ENCODE measurements around the gene XIAP. TPM values are rescaled to one million over a fixed set of nuclear protein-coding genes. Genes with fewer than 3 reads are reported as not detected.

XIAP gene
- total and polyA plus RNA-seq, 9 of the 15 experiments (the other 6 are each of a cell fraction or from before 2014, with no cell fraction given): 5.7 to 40.5 (median 19.8) TPM

DNA sequence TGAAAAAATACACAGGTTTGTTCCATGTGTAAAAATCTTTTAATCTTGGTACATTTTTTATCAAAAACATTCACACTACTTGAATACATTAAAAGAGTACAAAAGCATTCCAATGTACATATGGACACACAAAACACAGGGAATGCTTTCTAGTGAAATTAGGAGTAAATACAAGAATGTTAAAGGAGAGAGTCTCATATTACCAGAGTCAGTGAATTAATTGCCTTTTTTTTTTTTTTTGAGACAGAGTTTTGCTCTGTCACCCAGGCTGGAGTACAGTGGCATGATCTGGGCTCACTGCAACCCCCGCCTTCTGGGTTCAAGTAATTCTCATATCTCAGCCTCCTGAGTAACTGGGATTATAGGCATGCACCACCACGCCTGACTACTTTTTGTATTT lies 17.0 kb downstream of the XIAP start:
- Histone ChIP-seq H3K79me2 (ENCODE audit: control insufficient read depth, insufficient read depth, low read length) (peaks cover 39% of the 10 kb centered on the region), H3K4me3 (no peak overlapping the region), H4K20me1 (replicated peaks; ENCODE audit: control insufficient read depth, insufficient read depth, low read length) (no peaks in the 10 kb centered on the region), H3K9me3 (replicated peaks; ENCODE audit: control insufficient read depth, insufficient read depth, low read depth, low read length) (no peaks in the 10 kb centered on the region), H2AFZ (ENCODE audit: low read depth, low read length) (no peak overlapping the region), H3K36me3 (ENCODE audit: control insufficient read depth, insufficient read depth, low read length) (peaks cover 14% of the 10 kb centered on the region; the same call in 2 of the 3 replicates), H3K27ac (ENCODE audit: extremely low read depth, low read depth, low read length) (no peak overlapping the region), H3K9ac (ENCODE audit: insufficient read depth in 1 of 2, low read depth in 2 of 2, low read length in 2 of 2) (no peak overlapping the region), H3K4me2 (ENCODE audit: insufficient read depth, low read length) (no peak overlapping the region), H3K4me1 (replicated peaks in 1 of 2; ENCODE audit: control insufficient read depth in 2 of 2, insufficient read depth in 2 of 2, low read length in 2 of 2) (no peaks in the 10 kb centered on the region), H3K9me1 (ENCODE audit: control insufficient read depth, insufficient read depth, low read length) (no peaks in the 10 kb centered on the region), H3K27me3 (ENCODE audit: control insufficient read depth in 2 of 2, insufficient read depth in 2 of 2, low read length in 2 of 2) (no peaks in the 10 kb centered on the region)
- in situ Hi-C loops (cut with MboI) (no loop called here), intact Hi-C loops (cut with micrococcal nuclease) (no loop called here)
- BruUV-seq (replicated peaks): no TSS peak
- TF ChIP-seq SRSF1 (IDR thresholded peaks at IDR 0.05; ENCODE audit: low read depth, low read length) (no peak), SP1 (CRISPR knock-in tag; IDR thresholded peaks at IDR 0.05) (no peak), ZNF184 (CRISPR knock-in tag; IDR thresholded peaks at IDR 0.05) (no peak), CBFA2T2 (conservative IDR thresholded peaks at IDR 0.05) (no peak), SMAD2 (IDR thresholded peaks at IDR 0.05; ENCODE audit: low read depth, low read length) (no peak), GATAD2B (IDR thresholded peaks at IDR 0.05; ENCODE audit: borderline replicate concordance) (no peak), DDX20 (tag; IDR thresholded peaks at IDR 0.05; ENCODE audit: low read depth) (no peak), MTA2 (IDR thresholded peaks at IDR 0.05; ENCODE audit: low read depth) (no peak), ZNF124 (CRISPR knock-in tag; IDR thresholded peaks at IDR 0.05) (no peak)
- TF ChIP-seq, protein P1, sequence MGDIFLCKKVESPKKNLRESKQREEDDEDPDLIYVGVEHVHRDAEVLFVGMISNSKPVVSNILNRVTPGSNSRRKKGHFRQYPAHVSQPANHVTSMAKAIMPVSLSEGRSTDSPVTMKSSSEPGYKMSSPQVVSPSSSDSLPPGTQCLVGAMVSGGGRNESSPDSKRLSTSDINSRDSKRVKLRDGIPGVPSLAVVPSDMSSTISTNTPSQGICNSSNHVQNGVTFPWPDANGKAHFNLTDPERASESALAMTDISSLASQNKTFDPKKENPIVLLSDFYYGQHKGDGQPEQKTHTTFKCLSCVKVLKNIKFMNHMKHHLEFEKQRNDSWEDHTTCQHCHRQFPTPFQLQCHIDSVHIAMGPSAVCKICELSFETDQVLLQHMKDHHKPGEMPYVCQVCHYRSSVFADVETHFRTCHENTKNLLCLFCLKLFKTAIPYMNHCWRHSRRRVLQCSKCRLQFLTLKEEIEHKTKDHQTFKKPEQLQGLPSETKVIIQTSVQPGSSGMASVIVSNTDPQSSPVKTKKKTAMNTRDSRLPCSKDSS (IDR thresholded peaks at IDR 0.05; ENCODE audit: low read depth, partially characterized antibody): no peak
- TF ChIP-seq, protein P2, sequence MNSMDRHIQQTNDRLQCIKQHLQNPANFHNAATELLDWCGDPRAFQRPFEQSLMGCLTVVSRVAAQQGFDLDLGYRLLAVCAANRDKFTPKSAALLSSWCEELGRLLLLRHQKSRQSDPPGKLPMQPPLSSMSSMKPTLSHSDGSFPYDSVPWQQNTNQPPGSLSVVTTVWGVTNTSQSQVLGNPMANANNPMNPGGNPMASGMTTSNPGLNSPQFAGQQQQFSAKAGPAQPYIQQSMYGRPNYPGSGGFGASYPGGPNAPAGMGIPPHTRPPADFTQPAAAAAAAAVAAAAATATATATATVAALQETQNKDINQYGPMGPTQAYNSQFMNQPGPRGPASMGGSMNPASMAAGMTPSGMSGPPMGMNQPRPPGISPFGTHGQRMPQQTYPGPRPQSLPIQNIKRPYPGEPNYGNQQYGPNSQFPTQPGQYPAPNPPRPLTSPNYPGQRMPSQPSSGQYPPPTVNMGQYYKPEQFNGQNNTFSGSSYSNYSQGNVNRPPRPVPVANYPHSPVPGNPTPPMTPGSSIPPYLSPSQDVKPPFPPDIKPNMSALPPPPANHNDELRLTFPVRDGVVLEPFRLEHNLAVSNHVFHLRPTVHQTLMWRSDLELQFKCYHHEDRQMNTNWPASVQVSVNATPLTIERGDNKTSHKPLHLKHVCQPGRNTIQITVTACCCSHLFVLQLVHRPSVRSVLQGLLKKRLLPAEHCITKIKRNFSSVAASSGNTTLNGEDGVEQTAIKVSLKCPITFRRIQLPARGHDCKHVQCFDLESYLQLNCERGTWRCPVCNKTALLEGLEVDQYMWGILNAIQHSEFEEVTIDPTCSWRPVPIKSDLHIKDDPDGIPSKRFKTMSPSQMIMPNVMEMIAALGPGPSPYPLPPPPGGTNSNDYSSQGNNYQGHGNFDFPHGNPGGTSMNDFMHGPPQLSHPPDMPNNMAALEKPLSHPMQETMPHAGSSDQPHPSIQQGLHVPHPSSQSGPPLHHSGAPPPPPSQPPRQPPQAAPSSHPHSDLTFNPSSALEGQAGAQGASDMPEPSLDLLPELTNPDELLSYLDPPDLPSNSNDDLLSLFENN (IDR thresholded peaks at IDR 0.05; ENCODE audit: low read depth in 2 of 2, low read length in 2 of 2): no peak
- CTCF ChIA-PET (ENCODE audit: low intra/inter-chr PET ratio): no interaction called here
- POLR2A ChIA-PET: interaction anchor here (0.7 kb wide), 1 partner anchor 377 kb away, joined by 3 read pairs; no protein-coding TSS in a partner anchor
- no CpG with 5 or more reads among the region's 2 CpGs for WGBS (ENCODE audit: insufficient coverage, low coverage, missing lambda C conversion rate)
- no peak for ATAC-seq
- FAIRE-seq: no peak
- DNase-seq (ENCODE audit: extremely low read depth in 1 of 4, low spot score in 3 of 4): no peak
